Parathyroid adenoma (tissue), 2 donors: ENCODE results near the gene FOXN3.

Source experiments
- H2AFZ ChIP-seq: fragments of 300-600 bp; sonication (generic); one replicate; pipeline ENCODE4 v1.7.0; 2017; ENCODE audit warnings: antibody characterized with exemption, mild to moderate bottlenecking
- H3K27ac ChIP-seq: fragments of 300-600 bp; sonication (generic); one replicate; pipeline ENCODE4 v1.7.0; 2017
- H3K27me3 ChIP-seq: fragments of 300-600 bp; sonication (generic); one replicate; pipeline ENCODE4 v1.7.0; 2017; ENCODE audit warnings: low read length; ENCODE audit not compliant: control insufficient read depth, insufficient read depth
- H3K36me3 ChIP-seq: fragments of 300-600 bp; sonication (generic); one replicate; pipeline ENCODE4 v1.7.0; 2017; ENCODE audit warnings: low read length; ENCODE audit not compliant: control insufficient read depth, insufficient read depth
- H3K4me1 ChIP-seq: fragments of 300-600 bp; sonication (generic); one replicate; pipeline ENCODE4 v1.7.0; 2017; ENCODE audit warnings: control low read depth
- H3K4me2 ChIP-seq: fragments of 300-600 bp; sonication (generic); one replicate; pipeline ENCODE4 v1.7.0; 2017; ENCODE audit warnings: low read length
- H3K4me3 ChIP-seq: fragments of 300-600 bp; sonication (generic); one replicate; pipeline ENCODE4 v1.7.0; 2017; ENCODE audit warnings: low read depth, low read length
- H3K79me2 ChIP-seq: fragments of 300-600 bp; sonication (generic); one replicate; pipeline ENCODE4 v1.7.0; 2017; ENCODE audit warnings: control low read depth
- H3K9ac ChIP-seq: fragments of 300-600 bp; sonication (generic); one replicate; pipeline ENCODE4 v1.7.0; 2017; ENCODE audit warnings: mild to moderate bottlenecking
- H3K9me3 ChIP-seq: fragments of 300-600 bp; sonication (generic); one replicate; pipeline ENCODE4 v1.7.0; 2017; ENCODE audit warnings: low read length; ENCODE audit not compliant: control insufficient read depth
- TF ChIP-seq, protein P1 (sequence below): fragments of 300-600 bp; sonication (generic); IDR thresholded peaks from one replicate; pipeline ENCODE4 v1.7.0; 2017; ENCODE audit warnings: antibody characterized with exemption, mild to moderate bottlenecking
- donor health status: primary hyperparathyroidism.

The FOXN3 gene

DNA sequence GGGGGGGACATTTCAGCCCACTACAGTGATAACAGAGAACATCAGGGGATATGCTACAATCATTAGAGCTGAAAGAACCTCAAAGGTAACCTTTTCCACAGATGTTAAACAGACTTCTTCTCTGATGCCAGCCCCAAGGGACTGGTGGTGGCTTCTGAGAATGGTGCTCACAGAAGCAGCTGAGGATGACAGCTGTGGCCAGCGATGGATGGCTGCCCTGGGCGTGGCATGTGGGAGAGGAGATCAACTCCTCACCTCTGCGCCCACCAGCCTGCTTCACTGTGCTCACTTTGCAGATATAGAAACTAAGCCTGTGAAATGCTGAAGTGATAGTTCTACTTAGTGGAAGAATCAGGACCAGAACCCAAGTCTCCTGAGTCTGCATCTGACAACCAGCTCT, 33.0 kb downstream of the FOXN3 start:
- Histone ChIP-seq H3K79me2 (peaks cover 37% of the 10 kb centered on the region), H3K4me3 (no peak overlapping the region), H2AFZ (no peak overlapping the region), H3K4me1 (peaks cover 20% of the 10 kb centered on the region), H3K27ac (no peak overlapping the region), H3K9me3 (no peaks in the 10 kb centered on the region), H3K36me3 (no peaks in the 10 kb centered on the region), H3K27me3 (no peaks in the 10 kb centered on the region), H3K4me2 (no peak overlapping the region), H3K9ac (no peak overlapping the region)
- TF ChIP-seq, protein P1, sequence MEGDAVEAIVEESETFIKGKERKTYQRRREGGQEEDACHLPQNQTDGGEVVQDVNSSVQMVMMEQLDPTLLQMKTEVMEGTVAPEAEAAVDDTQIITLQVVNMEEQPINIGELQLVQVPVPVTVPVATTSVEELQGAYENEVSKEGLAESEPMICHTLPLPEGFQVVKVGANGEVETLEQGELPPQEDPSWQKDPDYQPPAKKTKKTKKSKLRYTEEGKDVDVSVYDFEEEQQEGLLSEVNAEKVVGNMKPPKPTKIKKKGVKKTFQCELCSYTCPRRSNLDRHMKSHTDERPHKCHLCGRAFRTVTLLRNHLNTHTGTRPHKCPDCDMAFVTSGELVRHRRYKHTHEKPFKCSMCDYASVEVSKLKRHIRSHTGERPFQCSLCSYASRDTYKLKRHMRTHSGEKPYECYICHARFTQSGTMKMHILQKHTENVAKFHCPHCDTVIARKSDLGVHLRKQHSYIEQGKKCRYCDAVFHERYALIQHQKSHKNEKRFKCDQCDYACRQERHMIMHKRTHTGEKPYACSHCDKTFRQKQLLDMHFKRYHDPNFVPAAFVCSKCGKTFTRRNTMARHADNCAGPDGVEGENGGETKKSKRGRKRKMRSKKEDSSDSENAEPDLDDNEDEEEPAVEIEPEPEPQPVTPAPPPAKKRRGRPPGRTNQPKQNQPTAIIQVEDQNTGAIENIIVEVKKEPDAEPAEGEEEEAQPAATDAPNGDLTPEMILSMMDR, result no peak

GRCh38 chr14:89382901-89383845, 33.9 kb downstream of the FOXN3 start:
- Histone ChIP-seq H3K79me2 (peaks cover 31% of the 10 kb centered on the region), H3K4me3 (no peak overlapping the region), H3K36me3 (no peaks in the 10 kb centered on the region), H3K27me3 (no peaks in the 10 kb centered on the region), H3K27ac (no peak overlapping the region), H3K4me2 (no peak overlapping the region), H3K4me1 (peaks cover 12% of the 10 kb centered on the region), H3K9me3 (no peaks in the 10 kb centered on the region), H3K9ac (no peak overlapping the region), H2AFZ (no peak overlapping the region)
- TF ChIP-seq, protein P1, result no peak

- Histone ChIP-seq H3K4me3 (no peak overlapping the region), H3K36me3 (no peaks in the 10 kb centered on the region), H3K79me2 (peaks cover 27% of the 10 kb centered on the region), H3K4me2 (no peak overlapping the region), H2AFZ (no peak overlapping the region), H3K4me1 (peaks cover 12% of the 10 kb centered on the region), H3K27me3 (no peaks in the 10 kb centered on the region), H3K9ac (no peak overlapping the region), H3K27ac (no peak overlapping the region), H3K9me3 (no peaks in the 10 kb centered on the region)
- TF ChIP-seq, protein P1, result no peak
Measured at GRCh38 chr14:89382487-89382886, 34.5 kb downstream of the FOXN3 start.

DNA sequence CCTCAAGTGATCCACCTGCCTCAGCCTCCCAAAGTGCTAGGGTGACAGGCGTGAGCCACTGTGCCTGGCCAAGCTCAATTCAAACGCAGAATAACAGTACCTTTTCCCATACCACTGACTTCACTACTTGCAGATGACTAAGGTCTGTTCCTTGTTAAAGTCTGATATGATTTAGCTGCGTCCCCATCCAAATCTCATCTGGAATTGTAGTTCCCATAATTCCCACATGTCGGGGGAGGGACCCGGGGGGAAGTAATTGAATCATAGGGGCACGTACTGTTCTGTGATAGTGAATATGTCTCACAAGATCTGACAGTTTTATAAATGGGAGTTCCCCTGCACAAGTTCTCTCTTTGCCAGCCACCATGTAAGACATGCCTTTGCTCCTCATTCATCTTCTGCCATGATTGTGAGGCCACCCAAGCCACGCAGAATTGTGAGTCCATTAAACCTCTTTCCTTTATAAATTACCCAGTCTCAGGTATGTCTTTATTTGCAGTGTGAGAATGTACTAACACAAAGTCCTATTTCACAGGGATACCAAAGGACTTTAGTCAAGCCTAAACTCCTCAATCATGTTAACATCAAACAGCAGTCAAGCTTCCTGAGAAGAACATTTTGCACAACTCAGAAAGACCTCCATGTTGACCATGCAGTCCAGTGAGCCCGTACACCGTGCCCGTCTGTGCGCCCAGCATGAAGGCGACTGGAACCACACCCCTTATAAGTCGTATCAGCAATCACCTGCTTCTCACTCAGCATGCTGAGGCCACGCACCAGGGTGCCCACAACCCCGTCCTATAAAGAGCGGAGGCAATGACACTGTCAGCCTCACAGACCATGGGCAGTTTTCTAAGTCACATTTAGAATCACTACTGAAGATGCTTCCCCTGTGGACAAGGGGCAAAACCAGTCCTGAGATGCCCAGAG, 36.9 kb downstream of the FOXN3 start:
- TF ChIP-seq, protein P1, result no peak
- Histone ChIP-seq H3K9ac (no peak overlapping the region), H3K36me3 (no peaks in the 10 kb centered on the region), H3K79me2 (peaks cover 29% of the 10 kb centered on the region), H3K27me3 (no peaks in the 10 kb centered on the region), H3K4me1 (peaks cover 3% of the 10 kb centered on the region), H2AFZ (no peak overlapping the region), H3K4me2 (no peak overlapping the region), H3K27ac (no peak overlapping the region), H3K9me3 (no peaks in the 10 kb centered on the region), H3K4me3 (no peak overlapping the region)
